HG03469 (cell line): ENCODE measurements around the gene HDAC9.

Experiments used
- ATAC-seq: cut with Tn5 transposase; IDR thresholded peaks from one replicate; pipeline ENCODE4 v1.9.1; 2021; ENCODE audit warnings: mild to moderate bottlenecking, moderate library complexity, moderate number of reproducible peaks; ENCODE audit not compliant: unreplicated experiment

The HDAC9 gene

GRCh38 chr7:18653381-18654155 lies 158.0 kb downstream of the HDAC9 start:
- ATAC-seq = no peak

GRCh38 chr7:18654709-18655108 lies 159.2 kb downstream of the HDAC9 start:
- no peak for ATAC-seq

GRCh38 chr7:18655506-18655905 lies 160.0 kb downstream of the HDAC9 start:
- no peak for ATAC-seq

GRCh38 chr7:18655912-18656311 lies 160.4 kb downstream of the HDAC9 start:
- ATAC-seq = no peak

GRCh38 chr7:18656362-18656761 lies 160.8 kb downstream of the HDAC9 start:
- no peak for ATAC-seq

- ATAC-seq = no peak
Measured at GRCh38 chr7:18659746-18660145, 164.2 kb downstream of the HDAC9 start.

GRCh38 chr7:18663321-18663720 lies 167.8 kb downstream of the HDAC9 start:
- ATAC-seq = no peak

- ATAC-seq = peak; percentile 98
Measured at GRCh38 chr7:18666107-18666728, 170.7 kb downstream of the HDAC9 start.

- ATAC-seq = no peak
Measured at GRCh38 chr7:18667466-18667865, 171.9 kb downstream of the HDAC9 start.

GRCh38 chr7:18671176-18671575 lies 175.6 kb downstream of the HDAC9 start:
- no peak for ATAC-seq

GRCh38 chr7:18675579-18675978 lies 180.0 kb downstream of the HDAC9 start:
- ATAC-seq = no peak

GRCh38 chr7:18679261-18679660 lies 183.7 kb downstream of the HDAC9 start:
- no peak for ATAC-seq

- no peak for ATAC-seq
Measured at GRCh38 chr7:18680576-18680975, 185.0 kb downstream of the HDAC9 start.

- no peak for ATAC-seq
Measured at GRCh38 chr7:18684916-18685315, 189.4 kb downstream of the HDAC9 start.

GRCh38 chr7:18685971-18686370 lies 190.4 kb downstream of the HDAC9 start:
- no peak for ATAC-seq

- no peak for ATAC-seq
Measured at GRCh38 chr7:18689551-18689950, 194.0 kb downstream of the HDAC9 start.

- no peak for ATAC-seq
Measured at GRCh38 chr7:18693406-18693805, 197.9 kb downstream of the HDAC9 start.

GRCh38 chr7:18693816-18694215 lies 198.3 kb downstream of the HDAC9 start:
- no peak for ATAC-seq

- no peak for ATAC-seq
Measured at GRCh38 chr7:18694484-18694883, 198.9 kb downstream of the HDAC9 start.

GRCh38 chr7:18694911-18695310 lies 199.4 kb downstream of the HDAC9 start:
- ATAC-seq = no peak

- ATAC-seq = no peak
Measured at GRCh38 chr7:18698258-18698734, 202.7 kb downstream of the HDAC9 start.

- no peak for ATAC-seq
Measured at GRCh38 chr7:18700147-18700546, 204.6 kb downstream of the HDAC9 start.
